ENCODE data around the gene GDNF. TPM values are rescaled to one million over a fixed set of nuclear protein-coding genes. Genes with fewer than 3 reads are reported as not detected.

Gene GDNF
- total RNA-seq, 3 donors from 2014 or later (not counting 1 experiment from before 2014, with no cell fraction given): not detected

DNA sequence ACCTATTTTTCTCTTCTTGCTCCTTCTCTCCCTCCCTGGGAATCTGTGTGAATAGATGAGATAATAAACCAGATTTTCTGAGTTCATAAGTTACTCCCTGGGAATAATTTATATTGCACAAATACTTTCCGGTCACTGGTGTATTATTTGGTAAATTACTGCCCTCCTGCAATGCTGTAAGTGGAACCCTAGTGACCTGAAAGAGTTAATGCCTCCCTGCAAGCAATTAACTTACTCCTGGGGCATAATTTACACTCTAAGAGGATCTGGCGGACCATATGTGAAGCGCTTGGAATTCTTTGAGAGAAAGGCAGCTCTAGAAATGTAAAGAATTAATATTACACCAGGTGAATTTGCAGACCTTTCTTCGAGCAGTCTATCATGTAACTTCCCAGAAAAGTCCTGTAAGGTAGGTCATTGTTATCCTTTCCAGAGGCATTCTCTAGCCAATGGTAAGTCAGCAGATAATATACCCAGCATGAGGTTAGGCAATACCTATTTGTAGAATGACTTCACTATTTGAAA, 7.0 kb upstream of the GDNF start:
- H3K27ac ChIP-seq (ENCODE audit: low read length): no peak overlapping the region
- Mint-ChIP-seq H3K27ac (no peak overlapping the region), H3K27me3 (ENCODE audit: low read depth in 2 of 2) (peaks cover 19 to 47% of the 10 kb centered on the region in 2 donors), H3K4me1 (no peaks in the 10 kb centered on the region), H3K4me3 (no peak overlapping the region), H3K36me3 (no peaks in the 10 kb centered on the region), H3K9me3 (no peaks in the 10 kb centered on the region)
- no peak for TF ChIP-seq CTCF (IDR thresholded peaks at IDR 0.05)
- H3K27me3 ChIP-seq (ENCODE audit: control insufficient read depth, insufficient read depth, low read length): peaks cover 7% of the 10 kb centered on the region
- intact Hi-C loops (cut with micrococcal nuclease): no loop called here
- no peak overlapping the region for H3K4me3 ChIP-seq (ENCODE audit: low read length)
- ATAC-seq (no peak), DNase-seq (no peak)
- WGBS (ENCODE audit: insufficient coverage): 94% methylated on average over 2 of the region's 4 CpGs
- H3K9me3 ChIP-seq (ENCODE audit: control insufficient read depth, insufficient read depth, low read length): no peaks in the 10 kb centered on the region
- H3K4me1 ChIP-seq (ENCODE audit: control insufficient read depth, insufficient read depth, low read length): no peaks in the 10 kb centered on the region
- H3K36me3 ChIP-seq (ENCODE audit: control insufficient read depth, insufficient read depth, low read length): no peaks in the 10 kb centered on the region

GRCh38 chr5:37844009-37844408, 4.2 kb upstream of the GDNF start:
- Histone ChIP-seq H3K27me3 (ENCODE audit: control insufficient read depth, insufficient read depth, low read length) (peaks cover 16% of the 10 kb centered on the region), H3K9me3 (ENCODE audit: control insufficient read depth, insufficient read depth, low read length) (no peaks in the 10 kb centered on the region), H3K4me1 (ENCODE audit: control insufficient read depth, insufficient read depth, low read length) (no peaks in the 10 kb centered on the region), H3K36me3 (ENCODE audit: control insufficient read depth, insufficient read depth, low read length) (no peaks in the 10 kb centered on the region), H3K4me3 (ENCODE audit: low read length) (no peak overlapping the region), H3K27ac (ENCODE audit: low read length) (no peak overlapping the region)
- Mint-ChIP-seq H3K4me1 (no peaks in the 10 kb centered on the region), H3K36me3 (no peaks in the 10 kb centered on the region), H3K27ac (no peak overlapping the region), H3K9me3 (no peaks in the 10 kb centered on the region), H3K4me3 (no peak overlapping the region), H3K27me3 (ENCODE audit: low read depth in 2 of 2) (peaks cover 28 to 49% of the 10 kb centered on the region in 2 donors)
- 42% methylated on average over 6 of the region's 6 CpGs for WGBS (ENCODE audit: insufficient coverage)
- no peak for TF ChIP-seq CTCF (IDR thresholded peaks at IDR 0.05)
- no peak for DNase-seq
- ATAC-seq: no peak
- intact Hi-C loops (cut with micrococcal nuclease): no loop called here

- Histone ChIP-seq H3K27me3 (ENCODE audit: control insufficient read depth, insufficient read depth, low read length) (peaks cover 30% of the 10 kb centered on the region), H3K4me3 (ENCODE audit: low read length) (no peak overlapping the region), H3K36me3 (ENCODE audit: control insufficient read depth, insufficient read depth, low read length) (no peaks in the 10 kb centered on the region), H3K9me3 (ENCODE audit: control insufficient read depth, insufficient read depth, low read length) (no peaks in the 10 kb centered on the region), H3K4me1 (ENCODE audit: control insufficient read depth, insufficient read depth, low read length) (peaks cover 15% of the 10 kb centered on the region), H3K27ac (ENCODE audit: low read length) (no peak overlapping the region)
- peaks cover 5 to 8% of the 10 kb centered on the region in 2 donors for H3K4me1 Mint-ChIP-seq
- no peak overlapping the region for H3K4me3 Mint-ChIP-seq
- H3K9me3 Mint-ChIP-seq: no peaks in the 10 kb centered on the region
- no peak for TF ChIP-seq CTCF (IDR thresholded peaks at IDR 0.05)
- no peaks in the 10 kb centered on the region for H3K36me3 Mint-ChIP-seq
- 54% methylated on average over 10 of the region's 10 CpGs for WGBS (ENCODE audit: insufficient coverage)
- no peak overlapping the region for H3K27ac Mint-ChIP-seq
- H3K27me3 Mint-ChIP-seq (ENCODE audit: low read depth in 2 of 2): peaks cover 41 to 62% of the 10 kb centered on the region in 2 donors
- DNase-seq (no peak), ATAC-seq (no peak)
- intact Hi-C loops (cut with micrococcal nuclease): no loop called here
These were observed 2.2 kb upstream of the GDNF start for GRCh38 chr5:37842048-37842447.

GRCh38 chr5:37841203-37841602, 1.4 kb upstream of the GDNF start:
- peaks cover 22% of the 10 kb centered on the region for H3K4me1 ChIP-seq (ENCODE audit: control insufficient read depth, insufficient read depth, low read length)
- no peak overlapping the region for H3K27ac Mint-ChIP-seq
- DNase-seq (no peak), ATAC-seq (no peak)
- no peaks in the 10 kb centered on the region for H3K36me3 Mint-ChIP-seq
- no peaks in the 10 kb centered on the region for H3K9me3 Mint-ChIP-seq
- no peak for TF ChIP-seq CTCF (IDR thresholded peaks at IDR 0.05)
- no peak overlapping the region for H3K4me3 ChIP-seq (ENCODE audit: low read length)
- peaks cover 40 to 67% of the 10 kb centered on the region in 2 donors for H3K27me3 Mint-ChIP-seq (ENCODE audit: low read depth in 2 of 2)
- H3K9me3 ChIP-seq (ENCODE audit: control insufficient read depth, insufficient read depth, low read length): no peaks in the 10 kb centered on the region
- peaks cover 5 to 8% of the 10 kb centered on the region in 2 donors for H3K4me1 Mint-ChIP-seq
- no peak overlapping the region for H3K27ac ChIP-seq (ENCODE audit: low read length)
- WGBS (ENCODE audit: insufficient coverage): 49% methylated on average over 6 of the region's 6 CpGs
- H3K27me3 ChIP-seq (ENCODE audit: control insufficient read depth, insufficient read depth, low read length): peaks cover 35% of the 10 kb centered on the region
- H3K36me3 ChIP-seq (ENCODE audit: control insufficient read depth, insufficient read depth, low read length): no peaks in the 10 kb centered on the region
- no peak overlapping the region for H3K4me3 Mint-ChIP-seq
- intact Hi-C loops (cut with micrococcal nuclease): no loop called here
